Ishikawa (cell line): ENCODE measurements around the gene SERPINB1.

Experiments used
- CEBPB ChIP-seq: IDR thresholded peaks from 2 replicates; pipeline ENCODE4 v1.6.1; 2012
- CREB1 ChIP-seq: IDR thresholded peaks from 2 replicates; pipeline ENCODE4 v1.6.1; 2012; ENCODE audit warnings: low read depth
- EGR1 ChIP-seq: IDR thresholded peaks from 2 replicates; pipeline ENCODE4 v1.6.1; 2012
- EP300 ChIP-seq: IDR thresholded peaks from 2 replicates; pipeline ENCODE4 v1.6.1; 2012; ENCODE audit warnings: borderline replicate concordance
- FOXM1 ChIP-seq: IDR thresholded peaks from 2 replicates; pipeline ENCODE4 v1.6.1; 2012; ENCODE audit warnings: low read depth, borderline replicate concordance
- MAX ChIP-seq: IDR thresholded peaks from 2 replicates; pipeline ENCODE4 v1.6.1; 2012
- NFIC ChIP-seq: IDR thresholded peaks from 2 replicates; pipeline ENCODE4 v1.6.1; 2012
- RAD21 ChIP-seq: IDR thresholded peaks from 2 replicates; pipeline ENCODE4 v1.6.1; 2012; ENCODE audit warnings: low read depth
- REST ChIP-seq: IDR thresholded peaks from 2 replicates; pipeline ENCODE4 v1.6.1; 2012; ENCODE audit warnings: low read depth, mild to moderate bottlenecking
- TAF1 ChIP-seq: IDR thresholded peaks from 2 replicates; pipeline ENCODE4 v1.6.1; 2012; ENCODE audit warnings: low read depth, mild to moderate bottlenecking
- TCF12 ChIP-seq: IDR thresholded peaks from 2 replicates; pipeline ENCODE4 v1.6.1; 2012; ENCODE audit warnings: low read depth
- TEAD4 ChIP-seq: IDR thresholded peaks from 2 replicates; pipeline ENCODE4 v1.6.1; 2012
- USF1 ChIP-seq: IDR thresholded peaks from 2 replicates; pipeline ENCODE4 v1.6.1; 2012
- YY1 ChIP-seq: IDR thresholded peaks from 2 replicates; pipeline ENCODE4 v1.6.1; 2012; ENCODE audit warnings: low read depth
- ZBTB7A ChIP-seq: IDR thresholded peaks from 2 replicates; pipeline ENCODE4 v1.6.1; 2012; ENCODE audit warnings: low read depth

SERPINB1 gene

GRCh38 chr6:2841264-2842138 lies at the start of gene SERPINB1:
Gene SERPINB1 (minus strand): TSS chr6:2841863. CDS start chr6:2840586, 1,277 bp downstream.
- TF ChIP-seq TEAD4 = no peak; the same call in 1 of the 2 replicates
- peak; percentile 88 for TF ChIP-seq EGR1
- peak; percentile 9; the same call in 1 of the 2 replicates for TF ChIP-seq RAD21
- peak; percentile 93 for TF ChIP-seq MAX
- peak; percentile 41; the same call in 1 of the 2 replicates for TF ChIP-seq CEBPB
- TF ChIP-seq USF1 = 0 out of 2 replicates have a peak, but pooled peaks have one; percentile 22
- peak; percentile 61 for TF ChIP-seq TCF12
- no peak for TF ChIP-seq FOXM1
- TF ChIP-seq YY1 = no peak; the same call in 1 of the 2 replicates
- no peak for TF ChIP-seq CREB1
- TF ChIP-seq EP300 = no peak
- no peak for TF ChIP-seq REST
- TF ChIP-seq NFIC = no peak
- TF ChIP-seq TAF1 = peak; percentile 42; the same call in 1 of the 2 replicates
- TF ChIP-seq ZBTB7A = peak; percentile 82; the same call in 1 of the 2 replicates

GRCh38 chr6:2890976-2891767 lies 49.5 kb upstream of the SERPINB1 start:
- TF ChIP-seq TAF1 (no peak), FOXM1 (no peak), NFIC (no peak), ZBTB7A (no peak), EP300 (no peak), MAX (no peak)

- TF ChIP-seq MAX (no peak), ZBTB7A (no peak), CREB1 (no peak), FOXM1 (no peak), RAD21 (no peak), EGR1 (no peak)
Measured at GRCh38 chr6:2885967-2886735, 44.5 kb upstream of the SERPINB1 start.

GRCh38 chr6:2884804-2885203 lies 43.1 kb upstream of the SERPINB1 start:
- TF ChIP-seq FOXM1 = no peak
- no peak for TF ChIP-seq EGR1
- TF ChIP-seq TCF12 = no peak

- no peak for TF ChIP-seq TAF1
- no peak for TF ChIP-seq RAD21
- no peak for TF ChIP-seq ZBTB7A
- TF ChIP-seq REST = no peak
- no peak for TF ChIP-seq TEAD4
- TF ChIP-seq MAX = no peak
- no peak for TF ChIP-seq NFIC
Measured at GRCh38 chr6:2883673-2884072, 42.0 kb upstream of the SERPINB1 start.
